Endothelial cell of umbilical vein (primary cell): ENCODE results near the gene CEP128. TPM values are rescaled to one million over a fixed set of nuclear protein-coding genes. Genes with fewer than 3 reads are reported as not detected.

Experiments used
- BruUV-seq: library from RNA; stranded (reverse); fragments of 400-500 nt; replicated peaks from 2 replicates; lab custom pipeline; 2021; lab: Mats Ljungman, UMichigan
- CTCF ChIA-PET: fragments of 300-600, 350-600 bp; sonication (Branson Sonifier 250); formaldehyde crosslinking; loops from one replicate; lab custom pipeline; 2021; ENCODE audit warnings: antibody characterized with exemption, inconsistent platforms; lab: Charles Lee
- POLR2A ChIA-PET: fragments of 300-600, 350-600 bp; sonication (Branson Sonifier 250); formaldehyde crosslinking; loops from one replicate; lab custom pipeline; 2021; ENCODE audit warnings: antibody characterized with exemption, inconsistent platforms; lab: Charles Lee
- DNase-seq: peaks from one replicate; pipeline ENCODE4 v3.0.0-alpha.2; 2011; ENCODE audit warnings: low read depth, low spot score
- FAIRE-seq: peaks from 2 replicates; lab custom pipeline; 2011; peaks lifted over from hg19 to GRCh38; lab: Jason Lieb, UNC
- H2AFZ ChIP-seq: 2 replicates; pipeline ENCODE4 v1.6.0; 2012; ENCODE audit warnings: low read depth, low read length, control low read depth, inconsistent platforms
- H3K27ac ChIP-seq: 2 replicates; pipeline ENCODE4 v1.5.1; 2011; ENCODE audit warnings: low read depth, mild to moderate bottlenecking, control low read depth, low read length, moderate library complexity; ENCODE audit not compliant: insufficient read depth
- H3K27me3 ChIP-seq, 2 experiments: 2 replicates each; pipeline versions ENCODE4 v1.6.0 to v1.6.1; 2011; ENCODE audit warnings: low read length in 2 of 2, mixed read lengths in 1 of 2; ENCODE audit not compliant: control insufficient read depth in 2 of 2, insufficient read depth in 2 of 2
- H3K36me3 ChIP-seq, 2 experiments: 2 replicates in 1 of 2; 3 replicates in 1 of 2; pipeline ENCODE4 v1.5.1; 2011; ENCODE audit warnings: low read length in 2 of 2, mild to moderate bottlenecking in 1 of 2, moderate library complexity in 1 of 2; ENCODE audit not compliant: control insufficient read depth in 2 of 2, insufficient read depth in 2 of 2; ENCODE audit errors: extremely low read depth in 1 of 2
- H3K4me1 ChIP-seq: 3 replicates; pipeline ENCODE4 v1.5.1; 2011; ENCODE audit warnings: mild to moderate bottlenecking, low read length; ENCODE audit not compliant: control insufficient read depth, insufficient read depth; ENCODE audit errors: extremely low read depth
- H3K4me2 ChIP-seq: 2 replicates; pipeline ENCODE4 v1.6.1; 2011; ENCODE audit warnings: low read length, control low read depth, mixed read lengths; ENCODE audit not compliant: insufficient read depth
- H3K4me3 ChIP-seq, 3 experiments: fragments of 200-600 bp in 1 of 3; sonication (generic), shearing (Covaris generic) in 1 of 3; replicated peaks in 1 of 3; 2 replicates each; pipeline ENCODE4 v1.5.1; 2011 to 2016; ENCODE audit warnings: control low read depth in 3 of 3, low read length in 3 of 3, mild to moderate bottlenecking in 2 of 3, inconsistent platforms in 1 of 3, low read depth in 1 of 3, moderate library complexity in 1 of 3; ENCODE audit not compliant: insufficient read depth in 1 of 3
- H3K79me2 ChIP-seq: 2 replicates; pipeline ENCODE4 v1.6.0; 2012; ENCODE audit warnings: low read length, inconsistent platforms; ENCODE audit not compliant: control insufficient read depth, insufficient read depth
- H3K9ac ChIP-seq: replicated peaks from 2 replicates; pipeline ENCODE3; 2011; ENCODE audit warnings: low read length, control low read depth; ENCODE audit not compliant: insufficient read depth; ENCODE audit errors: extremely low read depth
- H3K9me1 ChIP-seq: replicated peaks from 3 replicates; pipeline ENCODE4 v1.6.0; 2011; ENCODE audit warnings: mild to moderate bottlenecking, low read length; ENCODE audit not compliant: control insufficient read depth, insufficient read depth; ENCODE audit errors: extremely low read depth
- H3K9me3 ChIP-seq: replicated peaks from 2 replicates; pipeline ENCODE4 v1.5.1; 2012; ENCODE audit warnings: low read length, inconsistent platforms; ENCODE audit not compliant: control insufficient read depth, insufficient read depth
- H4K20me1 ChIP-seq: replicated peaks from 2 replicates; pipeline ENCODE3; 2011; ENCODE audit warnings: mild to moderate bottlenecking, low read length; ENCODE audit not compliant: control insufficient read depth, insufficient read depth; ENCODE audit errors: extremely low read depth
- CTCF ChIP-seq, 2 donors: IDR thresholded peaks; 1 replicate in 1 of 2; 2 replicates in 1 of 2; pipeline ENCODE4 v1.5.1; 2011; ENCODE audit warnings: low read length in 2 of 2, mild to moderate bottlenecking in 2 of 2, moderate library complexity in 2 of 2, control low read depth in 1 of 2, inconsistent platforms in 1 of 2, low read depth in 1 of 2; ENCODE audit not compliant: insufficient read depth in 1 of 2; ENCODE audit errors: extremely low read depth in 1 of 2
- EZH2 ChIP-seq: IDR thresholded peaks from 2 replicates; pipeline ENCODE4 v1.6.1; 2012; ENCODE audit warnings: borderline replicate concordance, low read depth, mild to moderate bottlenecking, moderate library complexity, low read length, inconsistent platforms; ENCODE audit not compliant: severe bottlenecking
- FOS ChIP-seq: IDR thresholded peaks from 2 replicates; pipeline ENCODE4 v1.6.1; 2011; ENCODE audit warnings: mild to moderate bottlenecking, low read length, moderate library complexity, borderline replicate concordance; ENCODE audit not compliant: insufficient read depth
- GATA2 ChIP-seq: IDR thresholded peaks from 2 replicates; pipeline ENCODE4 v1.7.0; 2011; ENCODE audit warnings: low read depth, mild to moderate bottlenecking, moderate library complexity, mixed read lengths, low read length; ENCODE audit not compliant: insufficient read length, insufficient read depth
- JUN ChIP-seq: IDR thresholded peaks from 2 replicates; pipeline ENCODE4 v1.6.1; 2011; ENCODE audit warnings: borderline replicate concordance, low read depth; ENCODE audit not compliant: insufficient read length, insufficient read depth
- MAX ChIP-seq: IDR thresholded peaks from 2 replicates; pipeline ENCODE4 v1.6.1; 2011; ENCODE audit not compliant: insufficient read depth, insufficient read length
- MYC ChIP-seq: IDR thresholded peaks from one replicate; pipeline ENCODE4 v1.6.1; 2011; ENCODE audit warnings: mild to moderate bottlenecking, low read depth, low read length
- POLR2A ChIP-seq: IDR thresholded peaks from 2 replicates; pipeline ENCODE4 v1.6.1; 2012; ENCODE audit warnings: low read depth, mild to moderate bottlenecking, control low read depth, low read length
- POLR2AphosphoS5 ChIP-seq: IDR thresholded peaks from 2 replicates; pipeline ENCODE4 v1.6.1; 2012; ENCODE audit warnings: low read depth, mild to moderate bottlenecking, control low read depth, low read length, moderate library complexity; ENCODE audit not compliant: insufficient read depth
- dilution Hi-C: fragments of 300-500 bp; cut with MboI; formaldehyde crosslinking; loops from one replicate; pipeline ENCODE4 v1.15.0; 2019; ENCODE audit warnings: low sequenced_read_pairs; ENCODE audit not compliant: extremely low pct_ligation_motif_present
- intact Hi-C: fragments of 100-400 bp; cut with micrococcal nuclease; formaldehyde crosslinking; loops from one replicate; pipeline ENCODE4 v1.10.0; 2022
- polyA plus RNA-seq, 4 experiments: library from polyadenylated mRNA; depleted of rRNA in 3 of 4; stranded (reverse) in 3 of 4; unstranded in 1 of 4; fragments of >200 nt; gene quantifications; 2 replicates each; pipeline versions ENCODE4 v1.2.1 to v1.2.3, GENCODE V29; 2011 to 2012; ENCODE audit warnings: missing spikeins in 1 of 4
- total RNA-seq: library from RNA; stranded (reverse); gene quantifications from 2 replicates; pipeline ENCODE4 v1.2.3, GENCODE V29; 2021

The CEP128 gene
- total and polyA plus RNA-seq, 2 donors (not counting 3 experiments of a cell fraction or from before 2014, with no cell fraction given) = 0.91 to 23.7 TPM

GRCh38 chr14:80978403-80978802 lies 36.9 kb upstream of the CEP128 start:
- H3K79me2 ChIP-seq = no peaks in the 10 kb centered on the region
- ChIA-PET POLR2A (no interaction called here), CTCF (interaction anchor here (1.1 to 1.9 kb wide), 3 partner anchors 9 to 11 kb away, joined by 3 to 12 read pairs (median 3); no protein-coding TSS in a partner anchor)
- dilution Hi-C loops (no loop called here), intact Hi-C loops (no loop called here)
- no peaks in the 10 kb centered on the region for H4K20me1 ChIP-seq
- DNase-seq = no peak
- peaks cover 0 to 4% of the 10 kb centered on the region in 2 experiments for H3K27me3 ChIP-seq
- no peak overlapping the region for H3K4me3 ChIP-seq
- FAIRE-seq = no peak
- H3K4me1 ChIP-seq = no peaks in the 10 kb centered on the region
- TF ChIP-seq FOS (no peak), MAX (no peak), CTCF (IDR thresholded peaks at IDR 0.05; ENCODE audit: extremely low read depth in 1 of 2, insufficient read depth in 1 of 2, low read depth in 1 of 2, low read length in 2 of 2) (no peak), EZH2 (no peak), POLR2A (no peak), POLR2AphosphoS5 (no peak), MYC (no peak), JUN (no peak), GATA2 (no peak)
- H3K27ac ChIP-seq = no peak overlapping the region
- H3K9me1 ChIP-seq = no peaks in the 10 kb centered on the region
- no TSS peak for BruUV-seq
- no peak overlapping the region for H3K9ac ChIP-seq
- H2AFZ ChIP-seq = no peak overlapping the region
- H3K36me3 ChIP-seq = no peaks in the 10 kb centered on the region
- no peaks in the 10 kb centered on the region for H3K9me3 ChIP-seq
- no peak overlapping the region for H3K4me2 ChIP-seq
